NK-92 (cell line): ENCODE data around the gene CAPN14.
"Not testable (repeated sequence)": the region's sequence is repeated elsewhere in the genome, so short reads cannot be mapped to it uniquely, and the experiment has no call there.

Source experiments
- DNase-seq: peaks from one replicate; lab custom pipeline; 2025; ENCODE audit not compliant: unreplicated experiment; lab: John Stamatoyannopoulos, UW

Gene CAPN14

DNA sequence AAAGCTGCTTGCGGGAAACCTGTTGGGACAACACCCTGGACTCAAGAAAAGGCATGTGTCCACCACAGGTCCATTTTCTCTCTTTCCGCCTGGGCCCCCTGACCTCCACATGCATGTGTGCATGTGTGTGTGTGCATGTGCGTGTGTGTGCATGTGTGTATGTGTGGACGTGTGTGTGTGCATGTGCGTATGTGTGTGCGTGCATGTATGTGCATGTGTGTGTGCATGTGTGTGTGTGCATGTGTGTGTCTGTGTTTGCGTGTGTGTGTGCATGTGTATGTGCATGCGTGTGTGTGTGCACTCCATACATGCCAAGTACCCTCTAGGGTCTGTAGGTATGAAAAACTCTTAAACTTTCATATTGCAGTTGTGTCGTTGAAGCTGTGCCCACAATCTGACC, 16.3 kb downstream of the CAPN14 start:
- no peak for DNase-seq

DNA sequence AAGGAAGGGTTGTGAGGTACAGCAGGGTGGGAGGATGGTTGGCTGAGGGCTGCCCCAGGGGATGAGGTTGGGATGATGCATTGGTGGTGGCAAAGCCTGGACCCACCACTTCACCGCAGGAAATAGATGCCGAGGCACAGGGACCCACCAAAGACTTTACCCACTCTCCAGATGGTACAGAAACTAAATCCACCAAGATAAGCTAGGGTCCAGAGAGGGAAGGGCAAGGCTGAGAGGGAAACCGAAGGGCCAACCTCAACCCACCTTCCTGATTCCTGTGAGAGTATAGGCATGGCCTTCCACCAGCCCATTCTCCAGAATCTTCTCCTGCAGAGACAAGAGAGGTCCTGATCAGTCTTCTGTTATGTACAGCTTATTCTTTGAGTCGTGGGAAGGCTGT, 18.1 kb downstream of the CAPN14 start:
- DNase-seq, result no peak

DNA sequence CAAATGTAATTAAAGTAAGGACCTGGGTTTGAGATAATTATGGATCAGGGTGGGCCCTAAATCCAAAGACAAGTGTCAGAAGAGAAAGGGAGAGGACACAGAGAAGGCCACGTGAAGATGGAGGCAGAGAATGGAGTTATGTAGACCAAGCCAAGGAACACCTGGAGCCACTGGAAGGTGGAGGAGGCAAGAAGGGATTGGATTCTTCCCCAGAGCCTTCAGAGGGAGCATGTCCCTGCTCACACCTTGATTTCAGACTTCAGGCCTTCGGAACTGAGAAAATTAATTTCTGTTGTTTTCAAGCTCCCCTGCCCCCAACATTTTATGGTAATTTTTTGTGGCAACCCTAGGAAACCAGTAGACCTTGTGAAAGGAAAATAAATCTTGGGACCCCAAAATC, 19.6 kb downstream of the CAPN14 start:
- no peak for DNase-seq

DNA sequence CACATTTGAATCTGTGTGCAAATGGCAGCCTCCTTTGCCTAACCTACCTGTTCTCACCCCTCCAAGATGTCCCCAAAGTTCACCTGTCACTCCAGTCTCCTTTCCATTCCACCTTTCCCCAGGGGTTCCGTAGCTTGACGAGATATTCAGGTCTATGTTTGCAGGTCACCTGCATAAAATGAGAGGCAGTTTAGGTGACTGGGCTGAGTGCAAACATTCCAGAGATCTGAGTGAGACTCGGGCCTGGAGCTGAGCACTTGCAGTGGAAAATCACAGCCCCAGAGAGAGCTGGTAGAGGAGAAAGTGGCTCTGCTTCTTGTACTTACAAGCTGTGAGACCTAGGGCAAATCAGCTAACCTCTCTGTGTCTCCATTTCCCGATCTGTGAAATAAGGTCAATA, 20.1 kb downstream of the CAPN14 start:
- no peak for DNase-seq

DNA sequence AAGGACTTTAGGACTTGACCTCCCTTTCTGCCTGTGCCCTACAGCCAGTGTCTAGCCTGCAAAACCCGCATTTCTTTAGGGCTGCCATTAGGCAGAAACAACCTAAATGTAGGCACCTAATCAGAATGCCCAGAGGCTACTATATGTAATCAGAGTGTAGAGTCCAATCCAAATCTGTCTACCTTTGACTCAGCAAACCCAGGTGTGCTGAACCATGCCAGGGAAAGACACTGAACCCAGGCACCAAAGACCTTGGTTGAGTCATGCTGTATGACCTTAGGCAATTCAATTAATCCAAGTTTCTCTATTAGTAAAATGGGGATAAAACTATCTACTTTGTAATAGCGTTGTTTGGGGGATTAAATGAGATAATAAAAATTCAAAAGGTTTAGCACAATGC, 20.7 kb downstream of the CAPN14 start:
- DNase-seq, result no peak

DNA sequence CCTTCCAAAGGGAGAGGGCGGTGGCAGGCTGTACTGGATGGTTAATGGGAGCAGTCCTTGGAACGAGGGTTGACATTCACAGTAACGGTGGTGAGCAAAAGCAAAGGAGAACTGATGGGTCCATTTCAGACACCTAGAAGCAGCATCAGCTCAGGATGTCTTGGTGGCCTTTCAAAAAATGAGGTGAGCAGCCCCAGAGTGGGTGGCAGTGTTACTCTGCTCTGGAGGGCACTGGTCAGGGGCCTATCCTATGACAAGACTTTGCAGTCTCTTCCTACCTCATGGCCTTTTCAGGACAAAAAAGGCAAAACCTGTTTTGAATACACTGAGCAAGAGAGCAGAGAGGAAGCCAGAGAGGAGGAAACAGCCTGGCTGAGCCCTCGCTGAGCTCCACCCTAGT, 23.5 kb downstream of the CAPN14 start:
- DNase-seq, result no peak

DNA sequence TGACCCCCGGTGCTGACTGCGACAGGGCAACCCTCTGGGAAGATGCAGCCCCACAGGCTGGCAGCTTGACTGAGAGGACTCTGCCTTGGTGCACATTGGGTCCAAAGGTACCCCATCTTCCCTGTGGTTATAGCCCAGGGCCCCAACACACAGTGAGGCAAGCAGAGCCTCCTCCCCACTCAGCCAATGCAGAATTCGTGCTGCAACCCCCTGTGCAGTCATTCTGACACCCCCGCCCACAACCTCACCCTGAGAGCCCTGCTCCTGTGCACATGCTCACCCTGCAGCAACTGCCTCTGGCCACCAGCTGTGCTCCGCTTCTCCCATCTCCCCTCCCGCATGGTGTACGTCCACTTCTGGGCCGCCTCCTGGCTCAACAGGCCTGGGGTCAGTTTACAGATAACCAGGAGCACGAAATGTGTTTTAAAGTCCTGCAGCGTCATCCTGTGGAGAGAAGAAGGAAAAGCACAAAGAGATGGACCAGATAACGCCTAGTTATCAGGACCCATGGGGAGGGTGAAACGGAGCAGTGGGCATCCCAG, 24.4 kb downstream of the CAPN14 start:
- DNase-seq, result no peak

DNA sequence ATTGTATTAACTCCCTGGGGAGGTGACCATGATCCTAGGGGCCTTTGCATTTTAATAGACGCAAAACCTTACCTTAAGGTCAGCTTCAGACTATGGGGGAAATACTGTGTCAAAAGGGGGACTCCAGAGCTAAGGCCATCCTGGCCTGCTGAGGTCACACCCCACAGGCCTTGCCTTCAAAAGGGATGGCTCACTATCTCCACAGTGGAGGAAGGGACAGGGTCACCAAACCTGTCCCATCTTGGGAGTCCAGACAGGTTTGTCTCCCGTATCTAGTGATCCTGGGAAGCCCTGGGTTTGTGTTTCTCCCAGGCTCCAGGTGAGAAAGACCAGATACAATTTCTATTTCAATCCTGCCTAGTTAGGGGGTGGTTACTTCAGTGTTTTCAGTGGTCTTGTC, 24.9 kb downstream of the CAPN14 start:
- no peak for DNase-seq

DNA sequence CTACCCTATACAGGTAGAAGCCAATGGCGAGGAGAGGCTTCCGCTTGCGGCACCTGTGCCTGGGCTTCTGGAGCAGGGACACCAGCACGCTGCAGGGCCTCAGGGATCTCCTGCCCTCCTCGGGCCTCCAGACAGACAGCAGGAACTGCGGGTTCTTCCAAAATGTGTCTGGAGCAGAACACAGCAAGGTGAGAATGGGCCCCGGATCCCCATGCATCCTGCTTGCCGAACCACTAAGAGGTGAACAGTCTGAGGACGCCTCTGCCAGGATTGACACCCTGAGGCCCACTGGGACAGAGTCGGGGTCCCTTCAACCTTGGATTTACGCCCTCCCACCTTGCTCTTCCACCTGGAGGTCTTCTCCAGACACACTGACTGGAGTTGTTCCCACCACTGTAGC, 25.4 kb downstream of the CAPN14 start:
- no peak for DNase-seq

DNA sequence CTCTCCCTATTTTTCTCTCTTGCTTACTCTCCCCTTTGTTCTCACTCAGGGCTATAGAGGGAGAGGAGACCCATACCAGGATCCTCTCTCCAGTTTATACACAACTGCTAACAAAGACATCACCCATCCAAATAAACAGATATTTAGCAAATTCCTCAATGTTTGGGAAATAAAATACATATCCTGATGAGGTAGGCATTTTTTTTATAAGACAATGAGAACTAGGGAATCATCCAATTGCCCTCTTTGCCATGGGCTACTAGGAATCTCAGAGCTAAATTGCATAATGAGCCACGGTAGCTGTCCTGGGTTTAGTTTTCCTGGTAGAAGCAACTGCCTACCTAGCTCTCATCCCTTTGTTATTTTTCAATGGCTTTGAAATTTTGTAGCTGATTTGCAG, 27.1 kb downstream of the CAPN14 start:
- no peak for DNase-seq

DNA sequence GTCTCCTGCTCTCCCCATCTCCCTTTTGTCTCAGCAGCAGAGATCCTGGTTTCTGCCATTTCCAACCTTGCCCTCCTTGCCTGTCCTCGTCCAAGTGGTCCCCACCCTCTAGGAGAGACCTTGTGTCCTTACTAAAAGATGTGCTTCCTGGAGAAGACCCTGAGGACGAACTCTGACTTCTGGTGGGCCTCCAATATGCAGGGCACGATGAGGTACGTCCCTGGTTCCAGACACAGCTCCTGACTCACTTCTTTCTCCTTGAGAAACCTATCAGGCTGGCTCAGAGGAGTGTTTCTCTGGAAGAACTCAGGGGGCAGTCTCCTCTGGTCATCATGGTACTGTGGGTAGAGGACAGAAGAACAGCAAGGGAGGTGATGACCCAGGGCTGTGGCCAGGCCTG, 28.2 kb downstream of the CAPN14 start:
- DNase-seq, result no peak

DNA sequence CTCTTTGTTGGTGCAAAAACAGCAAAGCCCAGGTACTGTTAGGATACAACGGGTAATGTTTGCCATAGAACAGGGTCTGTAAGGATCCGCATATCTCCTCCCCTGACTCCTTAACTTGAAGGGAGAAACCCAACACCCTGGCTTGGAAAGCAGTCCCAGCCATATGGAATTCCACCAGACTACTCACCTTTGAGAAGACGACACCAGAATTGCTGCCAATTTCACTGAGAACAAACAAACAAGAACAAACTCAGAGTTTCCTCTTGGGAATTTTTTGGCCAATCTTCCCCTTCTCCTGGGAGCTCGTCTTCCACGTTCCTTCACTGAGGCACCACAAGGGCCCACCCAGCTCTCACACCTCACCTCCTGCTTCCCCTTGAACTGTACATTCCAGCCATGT, 29.2 kb downstream of the CAPN14 start:
- no peak for DNase-seq

DNA sequence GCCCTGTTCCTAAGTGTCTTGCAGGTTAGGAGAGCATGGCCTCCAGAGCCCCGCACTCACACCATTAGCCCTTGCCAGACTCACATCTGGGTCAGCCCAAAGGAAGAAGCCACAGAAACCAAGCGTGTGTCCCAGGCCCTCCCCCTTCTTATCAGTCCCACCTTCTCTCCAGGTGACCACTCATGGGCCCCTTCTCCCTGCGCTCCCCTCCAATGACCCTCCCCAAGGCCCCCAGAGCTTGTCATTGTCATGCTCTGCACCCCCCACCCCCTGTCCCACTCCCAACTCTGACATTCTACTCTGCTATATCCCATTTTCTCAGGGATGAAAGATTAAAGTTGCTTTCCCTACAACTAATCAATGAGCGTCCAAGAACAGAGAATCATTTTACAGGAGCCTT, 30.1 kb downstream of the CAPN14 start:
- no peak for DNase-seq

DNA sequence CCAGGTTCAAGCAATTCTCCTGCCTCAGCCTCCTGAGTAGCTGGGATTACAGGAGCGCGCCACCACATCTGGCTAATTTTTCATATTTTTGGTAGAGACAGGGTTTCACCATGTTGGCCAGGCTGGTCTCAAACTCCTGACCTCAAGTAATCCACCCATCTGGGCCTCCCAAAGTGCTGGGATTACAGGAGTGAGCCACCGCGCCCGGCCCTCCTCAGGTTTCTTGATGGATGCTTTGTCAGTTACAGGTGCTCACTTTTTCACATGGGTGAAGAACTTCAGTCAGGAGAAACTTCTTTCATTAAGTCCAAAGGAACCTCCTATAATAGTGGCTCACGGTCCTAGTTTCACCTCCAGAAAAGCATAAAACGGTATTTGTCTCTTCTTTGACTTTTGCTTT, 33.3 kb downstream of the CAPN14 start:
- not testable (repeated sequence) for DNase-seq

DNA sequence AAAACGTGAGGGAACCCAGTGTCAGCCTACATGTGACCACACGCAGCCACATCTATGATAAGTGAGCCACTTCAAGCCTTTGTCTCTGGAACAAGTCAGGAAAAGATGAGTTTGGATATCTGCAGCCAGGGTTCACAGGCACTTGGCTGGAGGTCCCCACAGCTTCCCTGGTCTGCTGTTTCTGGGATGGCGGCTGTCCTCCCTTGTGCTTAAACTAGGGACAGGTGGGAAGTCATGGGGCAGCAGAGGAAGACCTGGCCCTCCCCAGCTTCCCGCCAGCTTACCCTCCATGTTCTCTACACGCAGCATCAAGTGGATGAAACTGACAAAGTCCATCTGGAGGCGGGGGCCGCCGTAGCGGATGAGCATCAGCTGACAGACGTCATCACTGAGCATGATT, 40.6 kb downstream of the CAPN14 start:
- DNase-seq, result no peak

DNA sequence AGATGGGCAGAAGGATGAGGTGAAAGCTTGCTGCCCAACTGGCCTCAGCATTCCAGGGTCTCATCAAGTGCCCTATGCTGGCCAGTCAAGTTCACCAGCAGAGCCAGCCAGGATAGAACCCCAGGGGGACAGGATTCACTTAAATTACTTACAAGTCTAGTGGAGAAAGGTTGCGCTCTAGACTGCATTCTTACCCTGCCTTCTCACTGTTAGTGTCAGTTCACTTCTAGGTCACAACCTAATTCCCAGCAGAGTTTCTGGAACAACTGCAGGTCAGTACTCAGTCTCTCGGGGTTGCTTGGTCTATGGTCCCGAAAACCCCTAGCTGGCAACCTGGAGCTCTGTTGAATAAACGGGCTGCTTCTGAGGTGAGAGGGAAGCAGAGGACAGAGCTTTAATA, 46.2 kb downstream of the CAPN14 start:
- no peak for DNase-seq

DNA sequence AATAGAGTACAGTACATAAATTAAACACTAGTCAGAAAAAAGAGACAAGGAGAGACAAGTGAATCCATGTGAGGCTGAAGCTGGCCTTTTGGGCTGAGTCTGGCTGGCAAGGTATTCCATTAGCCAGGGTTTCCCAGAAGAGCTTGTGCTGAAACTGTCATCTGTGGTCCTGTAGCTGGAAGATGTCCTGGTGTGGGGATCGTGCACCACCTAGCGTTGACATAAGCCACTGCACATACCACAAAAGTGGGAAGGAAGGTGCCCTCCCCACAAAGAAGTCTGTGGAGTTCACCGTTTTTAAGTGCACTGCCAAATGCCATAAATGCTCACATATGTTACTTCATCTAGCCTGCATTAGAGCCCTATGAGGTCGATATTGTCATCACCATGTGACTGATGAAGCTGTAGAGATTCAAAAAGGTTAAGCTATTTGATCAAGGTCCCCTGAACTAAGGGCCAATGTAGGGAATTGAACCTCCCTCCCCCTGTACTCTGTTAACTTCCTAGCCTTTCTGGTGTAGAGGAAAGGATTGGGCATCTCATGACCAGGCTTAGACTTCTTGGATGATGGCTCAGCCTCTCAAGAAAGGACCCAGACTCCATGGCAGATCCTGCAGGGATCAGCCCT, 47.1 kb downstream of the CAPN14 start:
- DNase-seq, result no peak

DNA sequence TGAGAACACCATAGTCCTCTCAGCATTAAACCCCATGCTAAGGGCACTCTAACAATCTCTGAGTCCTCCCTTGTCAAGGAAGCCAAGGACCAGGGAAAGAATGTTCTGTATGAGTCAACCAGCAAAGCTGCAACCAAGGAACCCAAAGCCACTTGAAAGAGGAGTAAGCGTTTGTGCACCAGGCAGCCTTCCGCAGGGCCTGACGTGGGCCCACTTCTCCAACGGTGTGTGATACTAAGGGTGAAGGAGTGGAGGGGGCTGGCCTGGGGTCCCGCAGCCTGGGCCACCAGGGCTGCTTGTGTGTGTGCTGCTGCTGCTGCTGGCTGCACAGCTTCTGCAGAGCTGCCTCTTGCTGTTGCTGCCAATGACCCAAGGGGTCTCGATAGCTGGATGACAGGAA, 49.0 kb downstream of the CAPN14 start:
- no peak for DNase-seq

DNA sequence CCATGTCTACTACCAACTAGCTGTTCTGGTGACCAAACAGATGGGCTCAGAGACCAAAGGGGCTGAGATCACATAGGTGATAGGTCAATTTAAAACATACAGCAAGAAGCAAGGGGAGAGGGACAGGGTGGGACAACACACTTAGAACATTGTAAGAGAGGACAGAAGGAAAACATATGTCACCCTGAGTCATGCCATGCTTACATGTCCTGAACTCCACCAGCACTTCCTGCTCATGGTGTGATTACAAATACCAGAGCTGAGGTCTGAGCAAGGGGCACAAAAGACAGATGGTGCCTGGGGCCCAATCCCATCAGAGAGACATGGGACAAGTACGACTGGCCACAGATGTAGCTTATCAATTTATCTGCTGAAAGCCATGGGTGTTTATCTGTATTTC, 50.4 kb downstream of the CAPN14 start:
- DNase-seq, result no peak

DNA sequence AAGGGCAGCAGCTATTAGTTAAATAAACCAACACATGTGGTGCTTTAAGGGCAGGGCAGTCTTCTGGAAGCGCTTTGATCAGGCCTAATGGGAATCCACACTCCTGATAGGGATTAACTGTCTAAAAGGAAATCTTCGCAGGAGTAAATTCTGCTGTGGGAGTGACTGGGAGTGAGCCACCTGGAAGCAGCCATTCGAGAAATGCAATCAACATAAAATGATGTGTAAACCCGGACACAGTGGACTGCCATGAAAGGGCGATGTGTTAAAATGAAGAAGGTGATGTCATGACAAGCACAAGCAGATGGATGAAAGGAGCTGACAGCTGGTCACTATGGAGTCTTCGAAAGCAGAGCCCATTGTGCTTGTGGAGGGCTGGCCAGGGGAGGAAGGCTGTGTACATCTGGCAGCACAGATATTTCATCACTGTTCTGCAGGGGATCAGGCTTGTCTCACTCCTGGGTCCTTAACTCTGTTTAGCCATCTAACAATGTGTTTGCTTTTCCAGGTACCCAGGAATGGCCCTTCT, 54.2 kb downstream of the CAPN14 start:
- DNase-seq, result no peak

DNA sequence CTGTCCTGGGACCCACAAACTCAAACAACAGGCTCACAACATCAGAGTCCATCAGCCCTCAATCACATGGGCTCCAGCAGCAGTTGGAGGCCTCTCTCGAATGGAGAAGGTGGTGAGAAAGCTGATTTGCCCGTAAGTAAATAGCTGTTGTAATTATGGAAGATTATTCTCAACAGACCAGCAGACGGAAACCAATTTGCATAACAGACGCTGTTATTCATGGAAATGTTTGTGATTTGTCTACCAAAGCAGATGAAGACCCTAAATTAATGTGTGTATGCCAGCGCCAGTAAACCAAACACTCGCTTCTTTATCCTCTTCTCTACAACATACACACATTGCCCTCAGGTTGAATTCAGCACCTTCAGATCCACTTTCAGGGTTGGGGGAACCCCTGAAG, 55.7 kb downstream of the CAPN14 start:
- DNase-seq, result no peak

DNA sequence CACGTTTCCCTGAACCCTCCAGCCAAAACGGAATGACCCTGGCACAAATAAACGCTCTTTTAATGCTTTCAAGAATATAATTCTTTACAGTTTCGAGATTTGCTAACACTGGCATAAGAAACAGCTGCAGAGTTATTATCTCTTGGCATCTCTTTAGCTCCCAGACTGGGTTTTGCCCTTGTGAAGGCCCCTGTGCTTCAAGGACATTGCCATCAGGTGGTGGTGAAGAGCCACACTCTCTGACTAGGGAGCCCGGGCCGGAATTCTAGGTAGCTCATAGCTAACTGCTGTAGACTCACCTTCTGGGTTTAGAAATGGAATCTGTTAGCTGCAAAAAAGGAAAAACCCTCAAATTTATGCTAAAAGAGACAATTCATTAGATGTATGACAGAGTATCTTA, 65.8 kb downstream of the CAPN14 start:
- no peak for DNase-seq

DNA sequence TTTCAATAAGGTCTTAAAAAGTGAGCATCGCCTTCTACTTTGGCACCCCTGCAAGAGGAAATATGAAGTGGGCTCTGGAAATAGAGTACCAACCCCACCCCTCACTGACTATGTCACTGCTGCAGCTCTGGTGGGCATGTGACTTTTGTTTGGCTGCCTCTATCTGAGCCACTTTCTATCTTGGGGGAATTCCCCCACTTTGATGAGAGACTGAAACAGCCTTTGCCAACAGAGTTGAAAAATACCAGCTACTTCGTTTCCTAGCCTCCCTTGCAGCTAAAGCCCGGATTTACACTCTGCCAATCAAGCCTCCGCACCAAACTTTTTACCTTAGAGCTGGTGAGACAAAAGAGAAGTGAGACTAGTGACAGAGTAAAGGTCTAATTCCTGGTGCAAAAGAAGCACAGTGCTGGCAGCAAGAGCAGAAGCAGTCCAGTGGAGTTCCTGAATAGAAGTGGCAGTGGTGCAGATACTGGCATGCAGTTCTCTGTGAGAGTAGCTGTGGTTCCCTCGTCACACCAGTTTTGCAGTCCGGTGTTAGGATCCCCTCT, 67.1 kb downstream of the CAPN14 start:
- DNase-seq, result no peak
